IPS-20b (cell line): Measurements from ENCODE around the gene LRRC57.

Experiments used
- H3K27ac ChIP-seq: one replicate; pipeline ENCODE4 v1.5.1; 2013; ENCODE audit warnings: low read length
- H3K27me3 ChIP-seq: 2 replicates; pipeline ENCODE4 v1.6.1; 2013; ENCODE audit warnings: mild to moderate bottlenecking, low read length, inconsistent platforms; ENCODE audit not compliant: insufficient read depth
- H3K36me3 ChIP-seq: 2 replicates; pipeline ENCODE4 v1.6.1; 2013; ENCODE audit warnings: low read depth, mild to moderate bottlenecking, inconsistent platforms, low read length, moderate library complexity; ENCODE audit not compliant: insufficient read depth
- H3K4me1 ChIP-seq: 2 replicates; pipeline ENCODE4 v1.6.1; 2013; ENCODE audit warnings: mild to moderate bottlenecking, control low read depth, inconsistent platforms, low read length, moderate library complexity; ENCODE audit not compliant: insufficient read depth
- H3K4me3 ChIP-seq: 2 replicates; pipeline ENCODE4 v1.5.1; 2013; ENCODE audit warnings: mild to moderate bottlenecking, low read length, inconsistent platforms
- H3K9ac ChIP-seq: 2 replicates; pipeline ENCODE4 v1.6.1; 2013; ENCODE audit warnings: low read depth, mild to moderate bottlenecking, inconsistent platforms, low read length, moderate library complexity
- H3K9me3 ChIP-seq: 2 replicates; pipeline ENCODE4 v1.6.1; 2013; ENCODE audit warnings: mild to moderate bottlenecking, low read depth, low read length, inconsistent platforms; ENCODE audit not compliant: insufficient read depth

The LRRC57 gene

DNA sequence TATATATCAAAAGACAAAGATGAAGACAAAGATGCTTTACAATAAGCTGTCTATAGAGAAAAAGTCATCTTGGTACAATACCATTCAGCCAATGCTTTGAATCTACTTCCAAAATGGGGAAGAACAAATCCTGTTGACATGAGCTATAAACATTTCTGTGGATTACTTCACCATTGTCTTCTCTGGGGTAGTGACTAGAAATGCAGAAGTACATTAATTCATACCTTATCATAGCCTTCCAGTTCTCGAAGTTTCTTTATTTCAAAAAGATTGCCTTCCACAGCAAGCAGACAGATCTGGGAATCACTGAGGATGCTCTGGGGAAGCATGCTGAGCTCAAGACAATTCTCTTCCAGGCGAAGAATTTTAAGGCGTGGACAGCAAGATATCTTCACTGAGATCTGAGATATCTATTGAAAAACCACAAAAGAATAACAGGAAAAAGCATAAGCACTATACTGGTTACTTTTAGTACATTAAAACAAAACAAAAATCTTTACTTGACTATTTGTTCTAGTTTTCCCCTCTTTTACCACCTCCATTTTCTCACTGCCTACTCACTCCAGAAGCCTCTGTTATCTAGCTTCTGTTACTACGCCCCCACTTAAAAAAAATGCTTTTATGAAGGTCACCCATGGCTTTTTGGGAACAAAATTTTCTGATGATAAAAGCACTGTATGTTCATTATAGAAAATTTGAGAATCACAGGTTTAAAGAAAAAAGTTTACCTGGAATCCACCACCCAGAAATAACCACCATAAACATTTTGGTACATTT is 3.6 kb downstream of the LRRC57 start:
- Histone ChIP-seq H3K4me1 (no peaks in the 10 kb centered on the region), H3K9ac (no peak overlapping the region), H3K36me3 (peaks cover 24% of the 10 kb centered on the region), H3K9me3 (no peaks in the 10 kb centered on the region), H3K27me3 (no peaks in the 10 kb centered on the region), H3K4me3 (no peak overlapping the region), H3K27ac (no peak overlapping the region)

DNA sequence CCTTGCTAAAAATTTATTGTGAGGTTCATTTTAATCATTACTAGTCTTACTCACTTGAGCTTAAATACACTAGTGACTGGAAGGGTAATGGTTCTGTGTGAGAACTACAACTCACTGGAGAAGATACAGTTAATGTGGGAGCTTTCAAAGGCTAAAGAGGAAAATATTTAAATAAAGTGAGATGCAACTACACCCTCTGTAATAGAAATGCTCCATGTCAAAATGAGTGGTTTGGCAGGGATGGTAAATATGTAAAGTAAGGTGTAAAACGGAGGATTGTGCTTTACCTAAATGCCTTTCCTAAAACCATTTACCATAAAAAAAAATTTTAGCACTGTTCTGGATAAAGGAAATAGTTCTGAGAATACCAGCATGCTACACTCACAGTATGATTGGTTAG is 15.3 kb downstream of the LRRC57 start:
- Histone ChIP-seq H3K36me3 (peaks cover 50% of the 10 kb centered on the region), H3K27me3 (no peaks in the 10 kb centered on the region), H3K9ac (no peak overlapping the region), H3K4me3 (no peak overlapping the region), H3K9me3 (no peaks in the 10 kb centered on the region), H3K27ac (no peak overlapping the region), H3K4me1 (no peaks in the 10 kb centered on the region)

DNA sequence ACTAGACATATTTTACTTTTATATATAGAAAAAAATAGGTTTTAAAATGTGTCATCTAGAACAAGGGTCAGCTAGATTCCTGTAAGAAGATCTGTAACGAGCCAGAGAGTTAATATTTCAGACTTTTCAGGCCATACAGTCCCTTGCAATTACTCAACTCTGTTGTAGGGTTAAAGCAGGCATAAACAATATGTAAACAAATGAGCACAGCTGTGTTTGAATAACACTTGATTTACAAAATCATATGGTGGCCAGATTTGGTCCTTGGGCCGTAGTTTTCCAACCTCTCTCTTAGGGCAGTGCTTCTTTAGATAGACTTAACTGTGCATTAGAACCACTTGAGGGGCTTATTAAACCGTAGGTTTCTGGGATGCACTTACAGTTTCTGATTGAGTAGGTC is 19.6 kb downstream of the LRRC57 start:
- peaks cover 69% of the 10 kb centered on the region for H3K36me3 ChIP-seq
- H3K27me3 ChIP-seq: no peaks in the 10 kb centered on the region
- no peaks in the 10 kb centered on the region for H3K4me1 ChIP-seq
- no peak overlapping the region for H3K9ac ChIP-seq
- H3K4me3 ChIP-seq: no peak overlapping the region
- no peak overlapping the region for H3K27ac ChIP-seq
- no peaks in the 10 kb centered on the region for H3K9me3 ChIP-seq

DNA sequence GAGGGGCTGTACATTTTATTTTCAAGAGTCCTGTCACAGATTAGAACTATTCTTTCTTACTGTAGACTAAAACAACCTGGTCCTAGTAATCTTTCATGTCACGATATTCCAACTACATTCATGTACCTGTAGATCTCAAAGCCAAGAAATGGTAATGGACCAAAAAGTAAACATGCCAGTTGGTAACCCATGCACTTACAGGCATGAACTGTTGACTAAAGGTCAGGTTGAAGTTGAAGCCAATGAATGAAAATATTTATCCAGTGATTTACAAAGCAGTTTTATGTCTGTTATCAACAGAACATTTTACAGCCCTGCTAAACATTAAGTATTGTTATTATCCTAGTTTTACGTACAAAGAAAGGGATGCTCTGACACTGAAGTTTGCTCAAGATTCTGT is 25.3 kb downstream of the LRRC57 start:
- no peaks in the 10 kb centered on the region for H3K9me3 ChIP-seq
- no peak overlapping the region for H3K9ac ChIP-seq
- no peak overlapping the region for H3K4me3 ChIP-seq
- H3K27ac ChIP-seq: no peak overlapping the region
- H3K36me3 ChIP-seq: peaks cover 55% of the 10 kb centered on the region
- no peaks in the 10 kb centered on the region for H3K4me1 ChIP-seq
- H3K27me3 ChIP-seq: no peaks in the 10 kb centered on the region

DNA sequence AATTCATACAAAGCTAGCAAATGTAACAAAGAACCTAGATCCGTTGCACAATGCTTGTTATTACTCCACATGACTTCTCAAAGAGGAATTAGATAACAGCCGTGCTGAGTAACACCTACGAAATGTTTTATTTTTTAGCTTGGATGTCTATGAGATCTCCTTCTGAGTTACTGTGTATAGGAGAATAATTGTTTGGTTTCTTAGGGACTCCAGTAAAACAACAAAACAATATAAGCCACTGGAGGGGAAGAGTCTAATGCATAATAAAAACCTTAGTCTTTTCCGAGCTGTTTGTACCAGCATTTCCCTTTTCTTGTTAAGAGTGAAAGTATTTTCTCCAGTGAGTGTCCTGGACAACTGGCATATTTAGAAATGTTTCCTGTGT is 37.6 kb downstream of the LRRC57 start:
- Histone ChIP-seq H3K27me3 (no peaks in the 10 kb centered on the region), H3K27ac (no peak overlapping the region)

GRCh38 chr15:42510258-42511006 is 38.2 kb downstream of the LRRC57 start:
- H3K9ac ChIP-seq: no peak overlapping the region
- H3K4me3 ChIP-seq: no peak overlapping the region
- no peaks in the 10 kb centered on the region for H3K27me3 ChIP-seq
- no peak overlapping the region for H3K27ac ChIP-seq
- peaks cover 40% of the 10 kb centered on the region for H3K36me3 ChIP-seq
- H3K9me3 ChIP-seq: no peaks in the 10 kb centered on the region
- H3K4me1 ChIP-seq: no peaks in the 10 kb centered on the region

More for the DNA sequence above, 37.6 kb downstream of the LRRC57 start:
- Histone ChIP-seq H3K4me1 (no peaks in the 10 kb centered on the region), H3K9ac (no peak overlapping the region), H3K4me3 (no peak overlapping the region), H3K36me3 (peaks cover 46% of the 10 kb centered on the region), H3K9me3 (no peaks in the 10 kb centered on the region)

- no peaks in the 10 kb centered on the region for H3K27me3 ChIP-seq
- no peak overlapping the region for H3K27ac ChIP-seq
- H3K9me3 ChIP-seq: no peaks in the 10 kb centered on the region
- H3K9ac ChIP-seq: no peak overlapping the region
- peaks cover 21% of the 10 kb centered on the region for H3K36me3 ChIP-seq
- no peak overlapping the region for H3K4me3 ChIP-seq
- H3K4me1 ChIP-seq: no peaks in the 10 kb centered on the region
These were observed 40.3 kb downstream of the LRRC57 start for GRCh38 chr15:42508263-42508690.

GRCh38 chr15:42507514-42507913 is 41.1 kb downstream of the LRRC57 start:
- Histone ChIP-seq H3K9me3 (no peaks in the 10 kb centered on the region), H3K27me3 (no peaks in the 10 kb centered on the region), H3K4me3 (no peak overlapping the region), H3K36me3 (peaks cover 14% of the 10 kb centered on the region; the same call in 1 of the 2 replicates), H3K4me1 (no peaks in the 10 kb centered on the region), H3K27ac (no peak overlapping the region), H3K9ac (no peak overlapping the region)

DNA sequence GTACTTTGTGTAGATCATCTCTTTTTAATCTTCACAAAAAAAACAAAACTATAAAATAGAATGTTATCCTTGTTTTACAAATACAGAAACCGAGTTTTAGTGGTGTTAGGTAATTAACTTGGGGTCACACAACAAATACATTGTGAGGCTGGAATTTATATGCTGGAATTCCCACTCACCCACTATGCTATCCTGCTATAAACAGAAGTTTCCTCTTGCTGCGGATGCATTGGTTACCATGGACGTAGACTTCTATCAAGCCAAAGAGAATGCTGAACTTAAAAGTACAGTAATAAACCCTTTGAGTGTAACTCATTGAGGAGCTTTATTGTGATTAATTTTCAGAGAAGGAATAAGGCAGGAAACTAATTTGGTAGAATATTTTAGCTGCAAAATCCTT is 44.0 kb downstream of the LRRC57 start:
- Histone ChIP-seq H3K27ac (no peak overlapping the region), H3K27me3 (no peaks in the 10 kb centered on the region), H3K4me3 (no peak overlapping the region), H3K9me3 (no peaks in the 10 kb centered on the region), H3K36me3 (no peaks in the 10 kb centered on the region), H3K4me1 (peaks cover 2% of the 10 kb centered on the region; the same call in 1 of the 2 replicates), H3K9ac (no peak overlapping the region)

- H3K4me1 ChIP-seq: peaks cover 5% of the 10 kb centered on the region; the same call in 1 of the 2 replicates
- H3K4me3 ChIP-seq: no peak overlapping the region
- H3K9me3 ChIP-seq: no peaks in the 10 kb centered on the region
- H3K27ac ChIP-seq: no peak overlapping the region
- no peaks in the 10 kb centered on the region for H3K36me3 ChIP-seq
- no peak overlapping the region for H3K9ac ChIP-seq
- no peaks in the 10 kb centered on the region for H3K27me3 ChIP-seq
These were observed 44.8 kb downstream of the LRRC57 start for GRCh38 chr15:42503825-42504224.

- Histone ChIP-seq H3K36me3 (0 out of 2 replicates have a peak, but pooled peaks cover 3% of the 10 kb centered on the region), H3K27ac (no peak overlapping the region), H3K27me3 (no peaks in the 10 kb centered on the region), H3K9ac (no peak overlapping the region), H3K9me3 (no peaks in the 10 kb centered on the region), H3K4me1 (peaks cover 5% of the 10 kb centered on the region; the same call in 1 of the 2 replicates), H3K4me3 (no peak overlapping the region)
These were observed 46.1 kb downstream of the LRRC57 start for GRCh38 chr15:42502477-42502876.
